ENCODE data around the gene WNT16. TPM values are rescaled to one million over a fixed set of nuclear protein-coding genes. Genes with fewer than 3 reads are reported as not detected.
A peak's percentile ranks its signal among the peaks of the same experiment; 100 is the strongest.

WNT16 gene
- total and polyA plus RNA-seq, 2 of the 8 experiments (the other 6 are each of a cell fraction or from before 2014, with no cell fraction given), result 0.11 to 0.52 TPM

- FAIRE-seq, result no peak
- Histone ChIP-seq H4K20me1 (replicated peaks in 1 of 2; ENCODE audit: control insufficient read depth in 1 of 2, insufficient read depth in 2 of 2, low read length in 2 of 2) (no peaks in the 10 kb centered on the region), H3K36me3 (ENCODE audit: control insufficient read depth in 2 of 4, insufficient read depth in 4 of 4, low read length in 3 of 4) (no peaks in the 10 kb centered on the region), H3K27me3 (replicated peaks in 1 of 4; ENCODE audit: control insufficient read depth in 3 of 4, extremely low read depth in 1 of 4, insufficient read depth in 3 of 4, low read length in 3 of 4) (peaks cover 0 to 8% (median 4%) of the 10 kb centered on the region in 4 experiments; a peak in 4 of 7 replicates), H2BK5ac (ENCODE audit: low read depth, low read length) (no peak overlapping the region), H3K4me2 (ENCODE audit: insufficient read depth in 1 of 2, low read depth in 2 of 2, low read length in 2 of 2) (no peak overlapping the region), H3K18ac (ENCODE audit: extremely low read depth, low read length) (no peak overlapping the region), H3K4me1 (replicated peaks in 1 of 4; ENCODE audit: control insufficient read depth in 3 of 4, insufficient read depth in 4 of 4, low read length in 3 of 4) (no peaks in the 10 kb centered on the region), H3K4me3 (ENCODE audit: extremely low read depth in 1 of 4, insufficient read depth in 2 of 4, low read depth in 3 of 4, low read length in 4 of 4) (no peak overlapping the region), H3K14ac (ENCODE audit: insufficient read length) (no peak overlapping the region), H2BK15ac (ENCODE audit: low read length) (no peak overlapping the region), H3K79me1 (ENCODE audit: low read depth, low read length) (no peaks in the 10 kb centered on the region), H2AK5ac (ENCODE audit: low read depth, low read length) (no peak overlapping the region), H3K79me2 (ENCODE audit: control insufficient read depth in 1 of 2, insufficient read depth in 2 of 2, low read length in 2 of 2) (no peaks in the 10 kb centered on the region), H4K8ac (ENCODE audit: extremely low read depth, insufficient read depth, low read length) (no peak overlapping the region), H3K4ac (replicated peaks; ENCODE audit: insufficient read length, low read depth, low read length) (no peak overlapping the region), H3K9ac (replicated peaks in 1 of 4; ENCODE audit: extremely low read depth in 1 of 4, low read depth in 3 of 4, low read length in 3 of 4) (no peak overlapping the region), H3K27ac (ENCODE audit: low read depth, low read length) (no peak overlapping the region), H4K91ac (replicated peaks; ENCODE audit: insufficient read length, low read length) (no peak overlapping the region), H2BK20ac (ENCODE audit: low read length) (no peak overlapping the region), H3K9me3 (ENCODE audit: insufficient read depth in 2 of 2, low read depth in 1 of 2, low read length in 1 of 2) (no peaks in the 10 kb centered on the region), H2AFZ (ENCODE audit: low read length) (0 out of 2 replicates have a peak overlapping the region, but pooled peaks have one; percentile 19), H3K23me2 (ENCODE audit: low read depth, low read length) (no peaks in the 10 kb centered on the region), H3K23ac (ENCODE audit: insufficient read length) (no peak overlapping the region), H2BK12ac (ENCODE audit: low read depth, low read length) (no peak overlapping the region), H4K5ac (ENCODE audit: insufficient read length, low read depth, low read length) (no peak overlapping the region), H2BK120ac (replicated peaks; ENCODE audit: low read depth, low read length) (no peak overlapping the region), H3K56ac (replicated peaks; ENCODE audit: insufficient read length, low read depth, low read length) (no peak overlapping the region)
- DNase-seq (ENCODE audit: low read depth in 1 of 2, low spot score in 2 of 2), result no peak
- CTCF ChIA-PET (ENCODE audit: partially characterized antibody), result interaction anchor here (0.8 kb wide), 1 partner anchor 223 kb away, joined by 3 read pairs; no protein-coding TSS in a partner anchor
- whole genome bisulfite sequencing, 2 experiments (ENCODE audit: extremely low coverage in 1 of 2, insufficient coverage in 1 of 2, insufficient read length in 1 of 2, insufficient replicate concordance in 2 of 2, low coverage in 1 of 2, low lambda C conversion rate in 2 of 2, missing lambda C conversion rate in 1 of 2), result 91% methylated on average over 5 of the region's 5 CpGs; no CpG with 5 or more reads in 1 of the 2 experiments
- TF ChIP-seq TBP (IDR thresholded peaks at IDR 0.05; ENCODE audit: low read depth, low read length) (no peak), CHD1 (IDR thresholded peaks at IDR 0.05; ENCODE audit: low read depth, low read length) (no peak), PHF8 (conservative IDR thresholded peaks at IDR 0.05; ENCODE audit: low read depth, low read length) (no peak), GABPA (IDR thresholded peaks at IDR 0.05; ENCODE audit: borderline replicate concordance, insufficient read depth, low read length) (no peak)
- POLR2A ChIA-PET (ENCODE audit: partially characterized antibody), result no interaction called here
These were observed 5.1 kb upstream of the WNT16 start for GRCh38 chr7:121323515-121324302.

Data from H1 (cell line).